Measurements from ENCODE around the gene SRBD1.

SRBD1 gene

DNA sequence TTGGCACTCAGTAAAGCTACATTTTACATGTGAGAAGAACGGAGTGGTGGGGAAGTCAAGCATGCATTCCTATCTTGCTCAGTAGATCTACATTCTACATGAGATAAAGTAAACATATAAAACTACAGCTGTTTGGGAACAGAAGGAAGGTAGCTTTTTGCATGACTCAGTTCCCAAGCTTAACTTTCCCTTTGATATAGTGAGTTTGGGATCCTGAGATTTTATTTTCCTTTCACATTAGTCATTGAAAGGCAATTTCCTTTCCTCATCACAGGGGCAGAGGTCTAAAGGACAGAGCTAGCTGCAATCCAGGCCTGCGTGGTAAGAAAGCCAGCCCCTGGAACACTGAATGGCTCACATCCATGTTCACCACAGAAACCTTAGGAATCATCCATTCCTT is 257.2 kb downstream of the SRBD1 start:
- no peak for DNase-seq

DNA sequence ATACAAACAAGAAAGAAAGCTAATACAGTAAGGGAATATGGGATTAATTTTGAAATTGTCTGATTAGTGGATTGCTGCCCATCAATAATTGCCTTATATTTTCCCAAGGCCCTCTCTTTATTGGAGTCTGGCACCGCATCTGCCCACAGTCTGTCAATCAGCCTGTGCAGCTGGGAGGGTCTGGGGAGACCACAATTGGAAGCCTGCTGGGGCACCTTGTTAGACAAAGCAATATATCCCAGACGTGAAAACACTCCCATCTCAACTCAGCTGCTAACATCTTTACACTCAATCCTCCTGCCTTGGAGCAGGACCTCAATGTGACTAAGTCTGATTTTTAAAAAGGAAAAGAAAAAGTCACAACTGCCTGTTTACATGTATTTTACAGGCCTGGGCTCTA is 258.6 kb downstream of the SRBD1 start:
- no peak for DNase-seq

DNA sequence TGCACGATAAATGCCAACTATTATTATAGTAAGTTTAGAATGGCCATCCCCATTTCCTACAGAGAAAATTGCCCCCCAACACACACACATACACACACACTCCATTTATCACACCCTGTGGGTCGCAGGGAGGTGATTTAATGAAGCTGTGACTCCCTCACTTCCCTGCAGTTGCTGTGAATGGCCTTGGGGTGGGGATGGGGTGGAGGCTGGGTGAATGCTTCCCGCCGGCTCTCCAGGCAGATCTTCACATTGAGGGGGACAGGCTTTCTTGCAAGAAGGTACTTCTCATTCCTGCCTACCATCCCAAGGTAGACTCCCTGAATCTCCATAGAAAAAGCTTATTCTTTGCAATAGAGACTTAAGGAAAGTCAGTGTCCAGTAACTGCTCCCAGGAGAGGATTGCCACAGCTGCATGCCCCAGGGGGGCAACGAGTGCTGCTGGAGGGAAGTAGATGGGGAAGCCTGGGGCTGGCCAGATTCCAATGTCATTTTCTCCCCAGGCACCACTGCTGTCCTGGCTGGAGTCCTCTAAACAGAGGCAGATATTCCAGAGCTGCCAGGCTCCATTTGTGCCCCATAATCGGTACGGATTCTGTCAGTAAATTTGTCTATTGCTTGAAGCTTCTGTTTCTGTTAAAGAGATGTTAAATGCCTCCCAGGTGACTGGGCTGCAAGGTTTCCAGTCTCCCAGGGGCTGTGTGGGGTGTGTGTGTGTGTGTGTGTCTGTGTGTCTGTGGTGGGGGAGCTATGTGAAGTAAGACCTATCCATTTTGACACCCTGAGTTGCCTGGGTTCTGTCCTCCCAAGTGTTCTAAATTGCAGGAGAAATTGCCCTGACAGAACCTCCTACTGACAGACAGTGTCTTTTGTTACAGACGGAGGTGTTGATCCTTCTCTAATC is 265.5 kb downstream of the SRBD1 start:
- no peak for DNase-seq

DNA sequence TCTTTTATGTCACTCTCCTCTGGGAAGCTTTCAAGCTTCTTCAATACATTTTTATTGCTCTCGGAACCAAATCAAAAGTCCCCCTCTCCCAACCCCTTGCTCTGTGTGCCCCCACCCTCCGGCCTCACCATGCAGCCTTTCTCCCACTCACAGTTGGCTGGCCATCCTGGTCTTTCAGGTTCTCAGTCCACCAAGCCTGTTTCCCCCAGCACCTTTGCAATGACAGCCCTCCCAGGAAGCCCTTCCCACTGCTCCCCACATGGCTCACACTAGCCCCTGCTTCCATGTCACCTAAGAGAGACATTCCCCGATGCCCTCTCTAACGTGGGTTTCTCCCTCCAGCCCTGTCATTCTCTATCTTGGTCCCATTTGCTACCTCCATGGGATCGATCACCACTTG is 266.6 kb downstream of the SRBD1 start:
- no peak for DNase-seq

DNA sequence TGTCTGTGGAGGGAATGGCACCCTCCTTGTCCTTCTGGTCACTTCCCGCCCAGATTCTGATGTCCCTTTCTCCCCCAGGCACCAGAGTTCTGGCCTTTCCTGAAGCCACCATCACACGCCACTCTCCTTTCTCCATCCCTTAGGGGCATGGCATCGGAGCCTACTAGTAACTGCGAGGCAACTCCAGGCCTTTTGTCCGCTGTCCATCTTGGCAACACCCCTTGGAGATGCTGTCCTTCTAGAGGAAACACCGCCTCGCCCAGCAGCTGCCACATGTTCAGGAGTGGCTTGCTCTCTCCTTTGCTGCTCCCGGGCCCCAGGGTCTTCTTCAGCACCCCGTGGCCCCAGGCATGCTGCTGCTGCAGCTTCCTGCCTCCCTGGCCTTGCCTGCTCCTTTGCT is 267.0 kb downstream of the SRBD1 start:
- DNase-seq = no peak

DNA sequence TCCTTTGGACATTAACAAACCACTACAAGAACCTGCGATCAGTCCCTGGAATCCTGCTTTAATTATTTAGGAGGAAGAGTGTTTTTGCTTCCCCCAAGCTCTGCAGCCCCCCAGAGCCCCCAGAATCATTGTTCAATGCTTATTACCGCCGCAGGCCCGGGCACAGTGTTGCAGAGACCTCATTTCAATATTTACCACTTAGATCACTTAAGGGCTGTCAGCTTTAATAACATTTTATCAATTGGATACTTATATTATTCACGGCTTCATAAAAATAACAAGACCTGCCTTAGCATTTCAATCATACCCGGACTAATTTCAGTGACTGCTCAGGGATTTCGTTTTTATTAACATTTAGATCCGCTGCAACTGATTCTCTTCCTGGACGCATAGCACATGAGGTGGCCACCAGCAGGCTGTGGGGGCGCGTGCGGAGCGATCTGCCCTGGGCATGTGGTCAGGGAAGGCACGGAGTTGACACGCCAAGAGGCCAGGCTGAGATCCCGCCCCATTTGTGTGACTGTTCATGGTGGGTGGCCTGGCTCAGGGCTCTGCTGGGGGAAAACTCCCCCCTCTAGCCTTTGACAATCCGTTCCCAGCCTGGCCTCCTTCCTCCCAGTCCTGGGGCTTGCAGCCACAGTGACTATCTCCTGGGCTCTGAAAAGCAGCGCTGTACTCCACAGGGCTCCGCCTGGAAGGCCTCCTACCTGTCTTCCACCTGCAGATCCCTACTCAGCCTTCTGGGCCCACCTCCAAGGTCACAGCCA is 267.6 kb downstream of the SRBD1 start:
- DNase-seq = no peak

DNA sequence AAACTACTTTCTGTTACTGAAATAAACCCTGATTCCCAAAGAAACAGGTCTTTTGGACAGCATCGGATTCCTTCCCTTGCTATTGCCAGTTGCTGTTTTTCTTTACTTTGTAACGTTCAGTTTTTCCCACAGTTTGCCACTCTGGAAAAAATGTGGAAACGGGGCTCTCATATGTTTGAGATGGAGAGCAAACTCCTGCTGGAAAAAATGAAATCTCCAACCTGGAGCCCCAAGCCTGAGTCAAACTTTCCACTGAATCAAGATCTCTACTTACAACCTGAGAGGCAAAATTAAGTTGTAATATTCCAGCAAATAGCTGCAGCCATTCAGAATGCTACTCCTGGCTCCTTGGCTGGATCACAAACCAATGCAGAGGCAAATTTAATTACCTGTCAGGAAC is 270.7 kb downstream of the SRBD1 start:
- DNase-seq = no peak

DNA sequence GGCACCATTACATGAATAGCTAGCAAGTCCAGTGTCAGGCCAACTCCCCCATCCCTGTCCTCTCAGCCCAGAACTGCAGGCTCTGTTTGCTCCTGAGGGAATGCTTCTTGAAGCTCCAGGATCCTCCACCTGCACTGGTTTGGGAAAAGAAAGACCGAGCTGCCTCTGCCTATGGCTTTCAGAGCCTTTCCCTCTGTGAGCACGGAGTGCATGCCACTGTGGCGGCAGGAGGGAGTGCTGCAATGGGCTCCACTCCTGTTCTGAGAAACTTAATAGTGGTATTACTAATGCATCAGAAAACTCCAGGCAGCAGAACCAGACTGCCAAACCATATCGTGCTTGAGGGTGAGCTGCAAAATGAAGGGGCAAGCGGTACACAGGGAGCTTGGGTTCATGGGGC is 271.8 kb downstream of the SRBD1 start:
- DNase-seq = no peak

Data from CD4-positive, alpha-beta T cell treated with Interleukin-10 for 1 hour (primary cell).